HepG2 (cell line): Measurements from ENCODE around the gene CLEC20A. TPM values are rescaled to one million over a fixed set of nuclear protein-coding genes. Genes with fewer than 3 reads are reported as not detected.

Experiments
- ATAC-seq: fragments of 200-7000 bp; cut with Tn5 transposase; 3 replicates; pipeline ENCODE4 v1.9.1; 2020; ENCODE audit warnings: mild to moderate bottlenecking, moderate library complexity
- BruUV-seq: library from RNA; stranded (reverse); fragments of 400-500 nt; replicated peaks from 2 replicates; lab custom pipeline; 2021; lab: Mats Ljungman, UMichigan
- CTCF ChIA-PET: fragments of 300-600 bp; formaldehyde crosslinking; extraction: SDS; loops from one replicate; lab custom pipeline; 2021; ENCODE audit warnings: low total read pairs, inconsistent platforms, low intra/inter-chr PET ratio; lab: Yijun Ruan, JAX
- POLR2A ChIA-PET: fragments of 350-600 bp; sonication (Branson Sonifier 250); formaldehyde crosslinking; loops from one replicate; lab custom pipeline; 2020; ENCODE audit warnings: antibody characterized with exemption, inconsistent platforms; lab: Yijun Ruan, JAX
- DNase-seq: peaks from one replicate; pipeline ENCODE4 v3.0.0-alpha.2; 2015; ENCODE audit warnings: low spot score
- FAIRE-seq: peaks from 3 replicates; lab custom pipeline; 2011; peaks lifted over from hg19 to GRCh38; lab: Jason Lieb, UNC
- H2AFZ ChIP-seq: one replicate; pipeline ENCODE4 v1.6.1; 2011; ENCODE audit warnings: low read length, inconsistent platforms
- H3K27ac ChIP-seq: fragments of 300-600 bp; 3 replicates; pipeline ENCODE4 v1.8.0; 2011; ENCODE audit warnings: mixed run types, mild to moderate bottlenecking, mixed read lengths, low read length, inconsistent platforms; ENCODE audit not compliant: insufficient read depth; ENCODE audit errors: extremely low read length
- H3K27me3 ChIP-seq, 2 experiments: fragments of 200-600 bp in 1 of 2; 2 replicates in 1 of 2; 3 replicates in 1 of 2; pipeline versions ENCODE4 v1.6.0 to v1.8.0; 2011; ENCODE audit warnings: low read length in 2 of 2, mild to moderate bottlenecking in 2 of 2, moderate library complexity in 2 of 2, inconsistent platforms in 1 of 2; ENCODE audit not compliant: insufficient read depth in 2 of 2, control insufficient read depth in 1 of 2
- H3K36me3 ChIP-seq, 2 experiments: fragments of 200-600 bp in 1 of 2; replicated peaks in 1 of 2; 2 replicates in 1 of 2; 3 replicates in 1 of 2; pipeline versions ENCODE4 v1.5.1 to v1.8.0; 2011; ENCODE audit warnings: low read length in 2 of 2, inconsistent platforms in 1 of 2; ENCODE audit not compliant: insufficient read depth in 2 of 2, control insufficient read depth in 1 of 2
- H3K4me1 ChIP-seq: 2 replicates; pipeline ENCODE4 v1.5.1; 2012; ENCODE audit warnings: low read length, inconsistent platforms; ENCODE audit not compliant: insufficient read depth
- H3K4me2 ChIP-seq: 2 replicates; pipeline ENCODE4 v1.6.0; 2011; ENCODE audit warnings: low read depth, low read length, inconsistent platforms
- H3K4me3 ChIP-seq, 3 experiments: fragments of 200-600 bp in 1 of 3; sonication (generic), shearing (Covaris generic) in 1 of 3; replicated peaks in 1 of 3; 2 replicates each; pipeline ENCODE4 v1.5.1; 2011 to 2016; ENCODE audit warnings: low read length in 3 of 3, inconsistent platforms in 2 of 3, low read depth in 2 of 3, mild to moderate bottlenecking in 2 of 3, control low read depth in 1 of 3, mixed read lengths in 1 of 3; ENCODE audit not compliant: insufficient read depth in 1 of 3
- H3K79me2 ChIP-seq: one replicate; pipeline ENCODE4 v1.6.1; 2011; ENCODE audit warnings: low read length, inconsistent platforms; ENCODE audit not compliant: insufficient read depth
- H3K9ac ChIP-seq: 2 replicates; pipeline ENCODE4 v1.6.0; 2011; ENCODE audit warnings: mild to moderate bottlenecking, low read depth, low read length, inconsistent platforms; ENCODE audit not compliant: insufficient read depth
- H3K9me3 ChIP-seq: 2 replicates; pipeline ENCODE4 v1.5.1; 2012; ENCODE audit warnings: mild to moderate bottlenecking, low read length
- H4K20me1 ChIP-seq: 2 replicates; pipeline ENCODE4 v1.6.0; 2011; ENCODE audit warnings: inconsistent platforms, mild to moderate bottlenecking, low read length, moderate library complexity; ENCODE audit not compliant: insufficient read depth
- BATF2 ChIP-seq: sonication (generic); formaldehyde crosslinking; IDR thresholded peaks from 2 replicates; pipeline ENCODE4 v1.8.0; 2022; ENCODE audit warnings: mild to moderate bottlenecking, missing genetic modification reagents, moderate library complexity
- GPN1 ChIP-seq: sonication (generic); formaldehyde crosslinking; IDR thresholded peaks from 2 replicates; pipeline ENCODE4 v1.5.1; 2020; ENCODE audit warnings: missing genetic modification reagents, borderline replicate concordance
- HBP1 ChIP-seq: IDR thresholded peaks from 2 replicates; pipeline ENCODE4 v1.6.1; 2016; ENCODE audit warnings: low read depth, control low read depth
- HDAC2 ChIP-seq: sonication (generic); formaldehyde crosslinking; IDR thresholded peaks from 2 replicates; pipeline ENCODE4 v1.4.0; 2020; ENCODE audit warnings: missing genetic modification reagents
- HHEX ChIP-seq: IDR thresholded peaks from 2 replicates; pipeline ENCODE4 v1.6.1; 2016; ENCODE audit warnings: control low read depth
- HMG20A ChIP-seq: IDR thresholded peaks from 2 replicates; pipeline ENCODE4 v1.6.1; 2016; ENCODE audit warnings: borderline replicate concordance
- HOXA3 ChIP-seq: sonication (generic); formaldehyde crosslinking; IDR thresholded peaks from 2 replicates; pipeline ENCODE4 v1.5.0; 2020; ENCODE audit warnings: missing genetic modification reagents
- KAT2B ChIP-seq: fragments of 150-350 bp; IDR thresholded peaks from 2 replicates; pipeline ENCODE4 v1.6.1; 2014; ENCODE audit warnings: low read depth, low read length, borderline replicate concordance
- NKX3-1 ChIP-seq: sonication (generic); formaldehyde crosslinking; IDR thresholded peaks from 2 replicates; pipeline ENCODE4 v1.5.0; 2020; ENCODE audit warnings: missing genetic modification reagents
- RFX5 ChIP-seq: IDR thresholded peaks from 2 replicates; pipeline ENCODE4 v1.6.1; 2011; ENCODE audit warnings: low read depth, low read length, improper control_type of control experiment
- STAT6 ChIP-seq: sonication (generic); formaldehyde crosslinking; IDR thresholded peaks from 2 replicates; pipeline ENCODE4 v1.4.0; 2020; ENCODE audit warnings: missing genetic modification reagents, mild to moderate bottlenecking, borderline replicate concordance
- TFAP4 ChIP-seq: sonication (generic); IDR thresholded peaks from 2 replicates; pipeline ENCODE4 v1.6.1; 2016; ENCODE audit warnings: low read depth, borderline replicate concordance
- ZC3H13 ChIP-seq: sonication (generic); formaldehyde crosslinking; IDR thresholded peaks from 2 replicates; pipeline ENCODE4 v1.8.1; 2023; ENCODE audit warnings: mild to moderate bottlenecking, missing genetic modification reagents, moderate library complexity
- ZNF124 ChIP-seq: sonication (generic); formaldehyde crosslinking; IDR thresholded peaks from 2 replicates; pipeline ENCODE4 v1.4.0; 2020; ENCODE audit warnings: missing genetic modification reagents
- ZNF274 ChIP-seq: sonication (generic); formaldehyde crosslinking; IDR thresholded peaks from 2 replicates; pipeline ENCODE4 v1.5.1; 2020; ENCODE audit warnings: mild to moderate bottlenecking, missing genetic modification reagents
- ZNF362 ChIP-seq: sonication (generic); formaldehyde crosslinking; IDR thresholded peaks from 2 replicates; pipeline ENCODE4 v1.4.0; 2020; ENCODE audit warnings: missing genetic modification reagents, mild to moderate bottlenecking, borderline replicate concordance
- ZNF678 ChIP-seq: sonication (generic); formaldehyde crosslinking; IDR thresholded peaks from 2 replicates; pipeline ENCODE4 v1.4.0; 2020; ENCODE audit warnings: mild to moderate bottlenecking, missing genetic modification reagents
- ZNF720 ChIP-seq: sonication (generic); formaldehyde crosslinking; IDR thresholded peaks from 2 replicates; pipeline ENCODE4 v1.4.0; 2020; ENCODE audit warnings: missing genetic modification reagents
- ZNF766 ChIP-seq: sonication (generic); formaldehyde crosslinking; IDR thresholded peaks from 2 replicates; pipeline ENCODE4 v1.5.0; 2020; ENCODE audit warnings: missing genetic modification reagents, borderline replicate concordance
- ZNF891 ChIP-seq: sonication (generic); formaldehyde crosslinking; IDR thresholded peaks from 2 replicates; pipeline ENCODE4 v1.5.0; 2020; ENCODE audit warnings: mild to moderate bottlenecking, missing genetic modification reagents
- WGBS: methylation state at CpG from one replicate; pipeline ENCODE4 v1.1.6; 2017; ENCODE audit warnings: low lambda C conversion rate; 5-methylcytosine and 5-hydroxymethylcytosine counted together
- in situ Hi-C: cut with HindIII; loops from 2 replicates; pipeline ENCODE4 v1.10.0; 2017; ENCODE audit warnings: low pct_unique_long_range_greater_than_20kb; ENCODE audit not compliant: extremely low pct_ligation_motif_present
- intact Hi-C: fragments of 100-400 bp; cut with micrococcal nuclease; formaldehyde crosslinking; loops from one replicate; pipeline ENCODE4 v1.10.0; 2022; ENCODE audit not compliant: unreplicated experiment
- polyA plus RNA-seq, 8 experiments: library from polyadenylated mRNA; depleted of rRNA in 3 of 8; stranded (reverse) in 7 of 8; unstranded in 1 of 8; fragments of >200 nt; fragmentation: Illumina TruSeq in 4 of 8; extraction: Trizol in 4 of 8; gene quantifications; 2 replicates each; pipeline versions ENCODE4 v1.2.1 to v1.2.3, GENCODE V29; 2011 to 2016; ENCODE audit warnings: low read depth in 4 of 8, missing spikeins in 1 of 8, mixed read lengths in 1 of 8; ENCODE audit not compliant: insufficient read depth in 1 of 8
- total RNA-seq, 5 experiments: library from RNA; depleted of rRNA; stranded (reverse); fragments of >200 nt; fragmentation: Illumina TruSeq; extraction: Trizol; gene quantifications; 2 replicates each; pipeline ENCODE4 v1.2.3, GENCODE V29; 2016; ENCODE audit warnings: low read depth in 1 of 5

Gene CLEC20A
- total and polyA plus RNA-seq, 2 of the 13 experiments (the other 11 are each of a cell fraction or from before 2014, with no cell fraction given), result not detected

GRCh38 chr1:178527117-178527516, 30.4 kb upstream of the CLEC20A start:
- no peaks in the 10 kb centered on the region for H4K20me1 ChIP-seq
- ChIA-PET POLR2A (interaction anchor here (1.0 kb wide), 1 partner anchor 14 kb away, joined by 3 read pairs; no protein-coding TSS in a partner anchor), CTCF (no interaction called here)
- intact Hi-C loops, result no loop called here
- no peak overlapping the region for H3K4me3 ChIP-seq
- BruUV-seq, result no TSS peak
- in situ Hi-C loops, result no loop called here
- no peak overlapping the region for H3K27ac ChIP-seq
- H3K4me2 ChIP-seq, result no peak overlapping the region
- H2AFZ ChIP-seq, result no peak overlapping the region
- ATAC-seq, result no peak
- FAIRE-seq, result no peak
- no peaks in the 10 kb centered on the region for H3K79me2 ChIP-seq
- no peak for DNase-seq
- no peaks in the 10 kb centered on the region for H3K36me3 ChIP-seq
- no peak overlapping the region for H3K9ac ChIP-seq
- no peaks in the 10 kb centered on the region for H3K9me3 ChIP-seq
- H3K4me1 ChIP-seq, result peaks cover 38% of the 10 kb centered on the region
- no peak for TF ChIP-seq HOXA3 (CRISPR knock-in tag)
- no peak for TF ChIP-seq ZNF678 (CRISPR knock-in tag)
- TF ChIP-seq HDAC2 (CRISPR knock-in tag), result no peak
- TF ChIP-seq ZNF891 (CRISPR knock-in tag), result no peak
- no peak for TF ChIP-seq STAT6
- no peak for TF ChIP-seq ZNF124 (CRISPR knock-in tag)
- TF ChIP-seq KAT2B, result no peak
- TF ChIP-seq BATF2 (CRISPR knock-in tag), result no peak
- TF ChIP-seq ZNF766 (CRISPR knock-in tag), result no peak
- no peak for TF ChIP-seq GPN1 (CRISPR knock-in tag)
- TF ChIP-seq TFAP4, result no peak
- no peak for TF ChIP-seq ZNF274 (CRISPR knock-in tag)
- TF ChIP-seq ZNF362, result no peak
- TF ChIP-seq ZNF720 (CRISPR knock-in tag), result no peak
- TF ChIP-seq NKX3-1 (CRISPR knock-in tag), result no peak
- TF ChIP-seq HMG20A (CRISPR knock-in tag), result no peak
- TF ChIP-seq HBP1 (CRISPR knock-in tag), result no peak
- TF ChIP-seq RFX5, result no peak
- TF ChIP-seq ZC3H13 (CRISPR knock-in tag), result no peak
- no peak for TF ChIP-seq HHEX (CRISPR knock-in tag)
- 46% methylated on average over 4 of the region's 4 CpGs for WGBS
- H3K27me3 ChIP-seq, result peaks cover 0 to 10% of the 10 kb centered on the region in 2 experiments; a peak in 2 of 5 replicates
